Measurements from ENCODE around the gene PSRC1.

PSRC1 gene

GRCh38 chr1:109272021-109272799, 10.7 kb downstream of the PSRC1 start:
- CTCF ChIA-PET = no interaction called here
- POLR2A ChIA-PET = no interaction called here

GRCh38 chr1:109271458-109271857, 11.5 kb downstream of the PSRC1 start:
- POLR2A ChIA-PET = no interaction called here
- no peak for DNase-seq (ENCODE audit: extremely low spot score)
- CTCF ChIA-PET = no interaction called here
- TF ChIP-seq NFRKB (IDR thresholded peaks at IDR 0.05) (no peak), ELF4 (IDR thresholded peaks at IDR 0.05) (no peak), ARNT (IDR thresholded peaks at IDR 0.05) (no peak), FOXK2 (IDR thresholded peaks at IDR 0.05) (no peak), FOXA1 (IDR thresholded peaks at IDR 0.05) (no peak), LEF1 (IDR thresholded peaks at IDR 0.05; ENCODE audit: borderline replicate concordance) (no peak), SP1 (IDR thresholded peaks at IDR 0.05) (no peak), FOXM1 (IDR thresholded peaks at IDR 0.05; ENCODE audit: borderline replicate concordance) (no peak)
- TF ChIP-seq, protein P1, sequence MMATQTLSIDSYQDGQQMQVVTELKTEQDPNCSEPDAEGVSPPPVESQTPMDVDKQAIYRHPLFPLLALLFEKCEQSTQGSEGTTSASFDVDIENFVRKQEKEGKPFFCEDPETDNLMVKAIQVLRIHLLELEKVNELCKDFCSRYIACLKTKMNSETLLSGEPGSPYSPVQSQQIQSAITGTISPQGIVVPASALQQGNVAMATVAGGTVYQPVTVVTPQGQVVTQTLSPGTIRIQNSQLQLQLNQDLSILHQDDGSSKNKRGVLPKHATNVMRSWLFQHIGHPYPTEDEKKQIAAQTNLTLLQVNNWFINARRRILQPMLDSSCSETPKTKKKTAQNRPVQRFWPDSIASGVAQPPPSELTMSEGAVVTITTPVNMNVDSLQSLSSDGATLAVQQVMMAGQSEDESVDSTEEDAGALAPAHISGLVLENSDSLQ (IDR thresholded peaks at IDR 0.05) = no peak

More at GRCh38 chr1:109272021-109272799, 10.7 kb downstream of the PSRC1 start:
- DNase-seq (ENCODE audit: extremely low spot score) = no peak
- TF ChIP-seq ARNT (IDR thresholded peaks at IDR 0.05) (no peak), FOXM1 (IDR thresholded peaks at IDR 0.05; ENCODE audit: borderline replicate concordance) (no peak), LEF1 (IDR thresholded peaks at IDR 0.05; ENCODE audit: borderline replicate concordance) (no peak), NFRKB (IDR thresholded peaks at IDR 0.05) (no peak), ELF4 (IDR thresholded peaks at IDR 0.05) (no peak), TARDBP (IDR thresholded peaks at IDR 0.05) (no peak), SUZ12 (IDR thresholded peaks at IDR 0.05) (no peak), CTBP1 (IDR thresholded peaks at IDR 0.05; ENCODE audit: borderline replicate concordance) (no peak), HDGF (IDR thresholded peaks at IDR 0.05; ENCODE audit: borderline replicate concordance) (no peak), ZNF384 (IDR thresholded peaks at IDR 0.05) (no peak), BHLHE40 (IDR thresholded peaks at IDR 0.05; ENCODE audit: borderline replicate concordance) (no peak), FOXK2 (IDR thresholded peaks at IDR 0.05) (no peak), L3MBTL2 (conservative IDR thresholded peaks at IDR 0.05) (no peak), SP1 (IDR thresholded peaks at IDR 0.05) (no peak), FOXA1 (IDR thresholded peaks at IDR 0.05) (no peak)
- TF ChIP-seq, protein P1 (IDR thresholded peaks at IDR 0.05) = no peak

DNA sequence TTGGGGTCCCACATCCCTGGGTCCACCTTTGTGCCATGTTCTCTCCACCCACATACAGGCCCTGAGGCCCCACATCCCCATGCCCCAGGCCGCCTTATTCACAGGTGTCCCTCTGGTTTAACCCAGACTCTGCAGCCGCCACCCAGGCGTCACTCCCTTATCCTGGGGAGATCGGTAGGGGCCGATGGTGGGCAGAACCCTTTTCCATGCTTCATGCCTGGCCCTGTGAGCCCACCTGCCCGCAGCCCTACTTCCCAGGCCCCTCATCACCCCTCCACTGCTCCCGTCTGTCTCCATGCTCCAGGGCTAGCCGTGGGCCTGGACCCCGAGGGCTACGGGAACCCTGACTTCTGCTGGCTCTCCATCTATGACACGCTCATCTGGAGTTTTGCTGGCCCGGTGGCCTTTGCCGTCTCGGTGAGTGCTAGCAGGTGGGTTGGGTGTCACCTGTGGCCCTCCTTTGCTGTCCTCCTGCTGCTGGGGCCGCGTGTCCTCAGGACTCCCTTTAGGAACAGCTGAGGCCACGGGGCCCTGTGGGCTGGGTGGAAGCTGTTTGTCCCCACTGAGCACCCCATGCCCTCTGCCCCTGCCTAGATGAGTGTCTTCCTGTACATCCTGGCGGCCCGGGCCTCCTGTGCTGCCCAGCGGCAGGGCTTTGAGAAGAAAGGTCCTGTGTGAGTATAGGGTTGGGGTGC, 12.2 kb downstream of the PSRC1 start:
- TF ChIP-seq BHLHE40 (IDR thresholded peaks at IDR 0.05; ENCODE audit: borderline replicate concordance) (no peak), SUZ12 (IDR thresholded peaks at IDR 0.05) (no peak), CTBP1 (IDR thresholded peaks at IDR 0.05; ENCODE audit: borderline replicate concordance) (no peak), HDGF (IDR thresholded peaks at IDR 0.05; ENCODE audit: borderline replicate concordance) (no peak), ARNT (IDR thresholded peaks at IDR 0.05) (no peak), SP1 (IDR thresholded peaks at IDR 0.05) (no peak), NFRKB (IDR thresholded peaks at IDR 0.05) (no peak), FOXK2 (IDR thresholded peaks at IDR 0.05) (no peak), LEF1 (IDR thresholded peaks at IDR 0.05; ENCODE audit: borderline replicate concordance) (no peak), FOXA1 (IDR thresholded peaks at IDR 0.05) (no peak), TARDBP (IDR thresholded peaks at IDR 0.05) (no peak), ZNF384 (IDR thresholded peaks at IDR 0.05) (no peak), ELF4 (IDR thresholded peaks at IDR 0.05) (no peak), FOXM1 (IDR thresholded peaks at IDR 0.05; ENCODE audit: borderline replicate concordance) (no peak)
- TF ChIP-seq, protein P1 (IDR thresholded peaks at IDR 0.05) = no peak
- POLR2A ChIA-PET = no interaction called here

DNA sequence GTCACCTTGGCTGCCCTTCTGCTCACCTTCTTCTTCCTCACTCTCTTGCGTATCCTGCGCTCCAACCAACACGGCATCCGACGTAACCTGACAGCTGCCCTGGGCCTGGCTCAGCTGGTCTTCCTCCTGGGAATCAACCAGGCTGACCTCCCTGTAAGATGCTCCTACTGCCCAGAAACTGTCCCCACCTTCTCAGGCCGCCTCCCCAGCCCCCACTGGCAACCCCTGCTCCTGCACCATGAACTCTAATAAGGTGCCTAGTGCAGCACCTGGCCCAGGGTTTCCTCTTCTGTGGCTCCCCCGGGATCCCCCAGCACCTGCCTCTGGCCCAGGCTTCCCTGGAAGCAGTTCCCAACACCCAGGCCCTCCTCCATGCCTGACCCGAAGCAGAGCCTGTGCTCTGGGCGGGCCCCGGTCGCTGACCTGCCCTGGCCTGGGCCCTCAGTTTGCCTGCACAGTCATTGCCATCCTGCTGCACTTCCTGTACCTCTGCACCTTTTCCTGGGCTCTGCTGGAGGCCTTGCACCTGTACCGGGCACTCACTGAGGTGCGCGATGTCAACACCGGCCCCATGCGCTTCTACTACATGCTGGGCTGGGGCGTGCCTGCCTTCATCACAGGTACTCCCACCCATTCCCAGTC, 12.8 kb downstream of the PSRC1 start:
- CTCF ChIA-PET = no interaction called here
- POLR2A ChIA-PET = no interaction called here

More for the DNA sequence above, 12.2 kb downstream of the PSRC1 start:
- no peak for DNase-seq (ENCODE audit: extremely low spot score)
- CTCF ChIA-PET = no interaction called here

More for the DNA sequence above, 12.8 kb downstream of the PSRC1 start:
- DNase-seq (ENCODE audit: extremely low spot score) = no peak
- TF ChIP-seq NFRKB (IDR thresholded peaks at IDR 0.05) (no peak), TARDBP (IDR thresholded peaks at IDR 0.05) (no peak), ZNF384 (IDR thresholded peaks at IDR 0.05) (no peak), CTBP1 (IDR thresholded peaks at IDR 0.05; ENCODE audit: borderline replicate concordance) (no peak), BHLHE40 (IDR thresholded peaks at IDR 0.05; ENCODE audit: borderline replicate concordance) (no peak), LEF1 (IDR thresholded peaks at IDR 0.05; ENCODE audit: borderline replicate concordance) (no peak), ELF4 (IDR thresholded peaks at IDR 0.05) (no peak), SP1 (IDR thresholded peaks at IDR 0.05) (no peak), L3MBTL2 (conservative IDR thresholded peaks at IDR 0.05) (no peak), FOXM1 (IDR thresholded peaks at IDR 0.05; ENCODE audit: borderline replicate concordance) (no peak), HDGF (IDR thresholded peaks at IDR 0.05; ENCODE audit: borderline replicate concordance) (no peak), FOXK2 (IDR thresholded peaks at IDR 0.05) (no peak), ARNT (IDR thresholded peaks at IDR 0.05) (no peak), FOXA1 (IDR thresholded peaks at IDR 0.05) (no peak), SUZ12 (IDR thresholded peaks at IDR 0.05) (no peak)
- TF ChIP-seq, protein P1 (IDR thresholded peaks at IDR 0.05) = no peak

All from HEK293T (cell line).